Stimulated activated CD8-positive, alpha-beta memory T cell treated with anti-CD3 and anti-CD28 coated beads, Interleukin-15, amount 100 ng/mL, for 24 hours (primary cell): Measurements from ENCODE around the gene USP48.
"Not testable (repeated sequence)": the region's sequence is repeated elsewhere in the genome, so short reads cannot be mapped to it uniquely, and the experiment has no call there.

Source experiments
- DNase-seq: peaks from one replicate; pipeline ENCODE4 v3.0.0-alpha.2; 2020; ENCODE audit warnings: low read depth

USP48 gene

DNA sequence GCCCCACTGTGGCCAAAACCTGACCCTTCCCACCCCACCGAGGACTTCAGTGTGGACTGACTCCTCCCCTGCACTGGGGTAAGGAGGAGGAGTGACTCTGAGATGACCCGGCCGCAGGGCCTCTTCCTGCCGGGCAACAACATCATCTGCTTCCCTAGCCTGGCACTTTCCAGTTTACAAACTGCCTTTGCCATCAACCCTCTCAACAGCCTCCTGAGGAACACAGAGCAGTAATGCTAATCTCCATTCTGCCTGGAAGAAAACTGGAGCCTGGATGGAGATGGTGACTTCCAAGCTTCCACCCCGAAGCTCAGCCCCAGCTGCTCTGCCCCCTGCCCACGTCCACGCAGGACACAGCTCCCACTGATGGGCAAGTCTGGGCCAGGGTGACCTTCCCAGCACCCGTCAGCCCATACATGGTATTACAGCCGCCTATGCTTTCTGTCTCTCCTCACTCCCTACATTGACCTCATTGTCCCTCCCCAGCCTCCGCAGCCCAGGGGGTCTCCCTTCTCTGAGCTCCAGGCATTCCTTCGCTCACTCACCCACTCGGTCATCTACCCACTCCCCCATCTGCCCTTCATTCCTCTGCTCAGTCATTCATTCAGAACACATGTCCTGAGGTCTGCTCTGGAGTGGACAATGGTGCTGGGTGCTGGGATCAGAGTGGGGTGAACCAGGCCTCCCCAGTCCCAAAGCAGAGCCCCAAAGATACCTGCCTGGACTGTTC is 148.0 kb downstream of the USP48 start:
- DNase-seq: no peak

- no peak for DNase-seq
Measured at GRCh38 chr1:21633992-21634805, 148.8 kb downstream of the USP48 start.

GRCh38 chr1:21633141-21633755 is 149.7 kb downstream of the USP48 start:
- no peak for DNase-seq

DNA sequence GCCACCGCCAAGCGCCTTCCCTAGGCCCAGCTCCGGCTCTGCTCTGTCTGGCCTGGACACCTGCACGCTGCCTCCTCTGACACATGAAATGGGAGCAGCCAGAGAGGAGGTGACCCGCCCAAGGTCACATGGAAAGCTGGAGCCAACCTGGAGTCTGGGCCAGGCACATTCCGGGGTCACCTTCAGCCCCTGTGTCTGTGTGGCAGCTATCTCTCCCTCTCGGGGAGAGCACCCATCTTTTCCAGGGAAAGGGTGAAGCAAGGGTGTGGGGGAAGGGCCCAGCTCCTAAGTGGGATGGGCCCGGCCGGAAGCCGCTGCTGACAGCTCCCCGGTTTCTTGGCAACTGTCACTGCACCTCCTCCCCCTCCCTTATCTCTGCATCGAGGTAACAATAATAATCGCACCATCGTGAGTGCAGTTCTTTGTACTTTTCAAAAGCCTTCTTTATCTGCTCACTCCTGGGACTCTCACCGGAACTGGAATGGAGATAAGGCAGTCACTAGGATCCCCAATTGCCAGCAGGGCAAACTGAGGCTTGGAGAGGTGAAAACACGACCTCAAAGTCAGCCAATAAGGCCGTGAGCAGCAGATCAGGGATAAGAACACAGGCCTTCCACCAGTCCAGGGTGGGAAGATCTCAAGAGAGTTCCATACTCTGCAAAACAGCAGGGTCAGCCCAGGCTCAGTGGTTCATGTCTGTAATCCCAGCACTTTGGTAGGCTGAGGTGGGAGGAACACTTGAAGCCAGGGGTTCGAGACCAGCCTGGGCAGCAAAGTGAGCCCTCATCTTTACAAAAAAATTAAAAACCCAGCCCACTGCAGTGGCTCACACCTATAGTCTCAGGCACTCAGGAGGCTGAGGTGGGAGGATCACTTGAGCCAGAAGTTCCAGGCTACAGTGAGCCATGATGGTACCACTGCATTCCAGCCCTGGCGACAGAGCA is 150.7 kb downstream of the USP48 start:
- DNase-seq: no peak

DNA sequence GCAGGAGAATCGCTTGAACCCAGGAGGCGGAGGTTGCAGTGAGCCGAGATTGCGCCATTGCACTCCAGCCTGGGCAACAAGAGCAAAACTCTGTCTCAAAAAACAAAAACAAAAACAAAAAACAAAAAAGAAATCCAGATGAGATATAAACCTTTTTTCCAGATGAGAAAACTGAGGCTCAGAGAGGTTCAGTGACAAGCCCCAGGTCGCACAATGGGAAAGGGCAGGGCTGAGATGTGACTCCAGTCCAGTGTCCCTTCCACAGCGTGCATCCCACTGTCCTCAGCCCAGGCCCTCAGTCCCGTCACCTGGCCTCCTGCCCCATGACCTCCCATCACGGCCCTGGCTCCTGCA is 151.4 kb downstream of the USP48 start:
- not testable (repeated sequence) for DNase-seq

DNA sequence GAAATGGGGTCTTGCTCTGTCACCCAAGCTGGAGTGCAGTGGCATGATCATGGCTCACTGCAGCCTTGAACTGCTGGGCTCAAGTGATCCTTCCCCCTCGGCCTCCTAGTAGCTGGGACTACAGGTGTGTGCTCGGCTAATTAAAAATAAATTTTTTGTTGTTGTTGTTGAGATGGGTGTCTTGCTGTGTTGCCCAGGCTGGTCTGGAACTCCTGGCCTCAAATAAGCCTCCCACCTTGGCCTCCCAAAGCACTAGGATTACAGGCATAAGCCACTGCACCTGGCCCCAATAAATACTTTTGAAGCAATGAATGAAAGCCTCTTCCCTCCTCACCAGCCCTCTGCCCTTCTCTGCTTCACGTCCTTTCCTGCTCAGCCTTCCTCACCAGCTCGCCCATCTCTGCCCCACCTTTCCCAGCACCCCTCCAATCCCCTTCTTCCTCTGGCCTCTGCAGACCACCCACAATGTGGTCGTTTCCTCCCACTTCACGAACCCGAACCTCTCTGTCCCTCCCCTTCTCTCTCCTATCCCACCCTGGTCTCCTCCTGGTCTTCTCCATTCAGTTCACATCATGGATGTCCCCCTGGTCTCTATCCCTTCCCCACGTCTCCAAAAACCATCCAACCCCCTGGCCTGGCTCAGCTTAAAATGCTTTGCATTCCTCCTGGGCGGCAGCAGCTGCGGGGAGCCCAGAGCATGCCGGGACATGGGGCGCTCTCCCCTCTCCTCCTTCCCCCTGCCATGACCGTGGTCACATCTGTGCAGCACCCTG is 152.2 kb downstream of the USP48 start:
- DNase-seq: no peak

DNA sequence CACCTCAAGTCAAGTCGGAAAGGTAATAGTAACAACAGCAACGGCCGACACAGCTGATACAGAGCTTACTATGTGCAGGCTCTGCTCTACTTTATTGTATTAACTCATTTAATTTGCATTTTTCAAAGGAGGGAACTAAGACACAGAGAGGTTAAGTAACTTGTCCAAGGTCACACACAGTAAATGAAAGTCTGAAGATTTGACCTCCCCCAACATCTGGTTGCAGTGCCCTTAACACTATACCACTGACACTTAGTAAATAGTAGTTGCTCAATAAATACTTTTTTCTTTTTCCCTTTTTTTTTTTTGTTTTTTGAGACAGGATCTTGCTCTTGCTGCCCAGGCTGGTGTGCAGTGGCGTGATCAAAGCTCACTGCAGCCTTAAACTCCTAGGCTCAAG is 153.0 kb downstream of the USP48 start:
- DNase-seq: no peak

GRCh38 chr1:21628798-21629393 is 154.1 kb downstream of the USP48 start:
- DNase-seq: no peak
